VCaP (cell line): ENCODE data around the gene CPNE5.

ENCODE experiments used
- H3K27ac ChIP-seq: fragments of 450-650 bp; 2 replicates; pipeline ENCODE4 v1.5.1; 2017
- CTCF ChIP-seq: fragments of 450-650 bp; conservative IDR thresholded peaks from 2 replicates; pipeline ENCODE4 v1.5.1; 2017; ENCODE audit warnings: mild to moderate bottlenecking, moderate library complexity

The CPNE5 gene

GRCh38 chr6:36751833-36752186 is 87.4 kb downstream of the CPNE5 start:
- TF ChIP-seq CTCF, result no peak
- H3K27ac ChIP-seq, result peak overlapping the region; percentile 34; the same call in 1 of the 2 replicates

DNA sequence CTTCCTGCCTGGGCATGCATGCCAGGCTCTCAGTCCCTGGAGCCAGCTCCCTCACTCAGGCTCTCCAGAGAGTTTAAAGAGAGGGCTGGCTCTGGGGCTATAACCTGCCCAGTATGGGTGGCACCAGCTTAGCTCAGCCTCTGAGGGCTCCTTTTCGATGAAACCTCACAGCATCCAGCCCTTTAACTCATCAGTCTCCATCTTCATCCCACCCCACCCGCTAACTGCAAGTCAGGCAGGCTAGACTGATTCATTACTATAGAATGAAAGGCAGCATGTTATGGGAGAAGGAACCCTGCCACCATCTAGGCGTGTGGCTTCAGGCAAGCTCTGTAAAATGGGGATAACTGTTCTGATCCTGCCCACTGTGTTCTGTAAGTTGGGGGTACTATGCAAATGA is 88.2 kb downstream of the CPNE5 start:
- H3K27ac ChIP-seq, result no peak overlapping the region
- TF ChIP-seq CTCF, result no peak

- no peak overlapping the region for H3K27ac ChIP-seq
- TF ChIP-seq CTCF, result no peak
Observed at GRCh38 chr6:36749829-36750489, 89.3 kb downstream of the CPNE5 start.

DNA sequence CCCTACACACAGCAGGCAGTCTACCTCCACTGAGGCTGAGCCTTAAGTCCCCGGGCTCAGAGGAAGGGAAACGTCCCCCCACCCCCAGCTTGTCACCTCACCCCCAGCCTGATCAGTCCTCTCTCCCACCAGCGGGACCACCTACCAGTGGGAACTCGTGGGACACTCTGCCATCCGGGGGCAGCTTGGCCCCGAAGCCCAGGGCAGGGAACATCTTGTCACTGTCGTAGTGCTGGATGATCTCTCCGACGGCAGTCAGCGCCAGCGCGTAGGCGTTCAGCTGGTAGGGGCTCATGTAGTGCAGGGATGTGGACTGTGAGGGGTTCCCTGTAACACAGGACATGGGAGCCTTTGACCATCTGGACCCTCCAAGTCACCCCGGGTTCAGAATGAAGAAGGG is 93.0 kb downstream of the CPNE5 start:
- no peak for TF ChIP-seq CTCF
- H3K27ac ChIP-seq, result no peak overlapping the region

GRCh38 chr6:36745836-36746235 is 93.4 kb downstream of the CPNE5 start:
- H3K27ac ChIP-seq, result no peak overlapping the region
- no peak for TF ChIP-seq CTCF

DNA sequence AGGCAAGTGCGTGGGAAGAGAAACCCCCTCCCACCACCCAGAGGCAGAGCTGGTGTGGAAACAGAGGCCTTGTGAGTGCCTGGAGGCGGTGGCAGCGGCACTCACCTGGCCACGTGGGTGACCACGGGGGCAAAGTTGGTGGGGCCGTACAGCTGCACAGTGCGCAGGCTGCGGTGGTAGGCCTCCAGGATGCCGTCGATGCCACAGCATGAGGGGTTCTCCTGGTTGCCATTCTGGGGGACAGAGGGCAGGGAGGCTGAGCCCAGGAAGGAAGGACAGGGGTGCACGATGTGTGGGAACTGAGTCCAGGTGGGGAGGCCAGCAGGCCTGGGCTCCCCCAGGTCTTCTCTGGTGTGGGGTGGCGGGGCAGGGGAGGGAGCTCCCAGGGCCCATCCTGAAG is 94.0 kb downstream of the CPNE5 start:
- TF ChIP-seq CTCF, result no peak
- H3K27ac ChIP-seq, result no peak overlapping the region

DNA sequence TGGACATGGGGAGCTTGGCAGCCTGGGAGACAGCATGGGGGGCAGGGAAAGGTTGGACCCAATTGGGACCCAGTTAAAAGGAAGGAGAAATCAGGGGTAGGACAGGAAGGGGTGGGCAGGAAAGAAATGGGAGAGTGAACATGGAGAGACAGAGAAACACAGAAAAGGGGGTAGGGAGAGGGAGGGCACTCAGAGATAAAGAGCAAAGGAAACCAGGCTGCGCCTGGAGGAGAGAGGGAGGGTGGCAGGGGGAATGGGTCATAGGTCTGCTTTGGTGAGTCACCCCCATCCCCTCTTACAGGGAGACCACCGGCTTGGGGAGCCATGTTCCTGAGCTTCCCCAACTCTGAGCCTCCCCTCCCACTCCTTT is 95.0 kb downstream of the CPNE5 start:
- H3K27ac ChIP-seq, result no peak overlapping the region
- no peak for TF ChIP-seq CTCF
